Ecto neural progenitor cell (in vitro differentiated cells): ENCODE data around the gene TXLNA.
A peak's percentile ranks its signal among the peaks of the same experiment; 100 is the strongest.

Experiments
- DNase-seq: peaks from one replicate; pipeline ENCODE4 v3.0.0-alpha.2; 2018; ENCODE audit warnings: low spot score

TXLNA gene

DNA sequence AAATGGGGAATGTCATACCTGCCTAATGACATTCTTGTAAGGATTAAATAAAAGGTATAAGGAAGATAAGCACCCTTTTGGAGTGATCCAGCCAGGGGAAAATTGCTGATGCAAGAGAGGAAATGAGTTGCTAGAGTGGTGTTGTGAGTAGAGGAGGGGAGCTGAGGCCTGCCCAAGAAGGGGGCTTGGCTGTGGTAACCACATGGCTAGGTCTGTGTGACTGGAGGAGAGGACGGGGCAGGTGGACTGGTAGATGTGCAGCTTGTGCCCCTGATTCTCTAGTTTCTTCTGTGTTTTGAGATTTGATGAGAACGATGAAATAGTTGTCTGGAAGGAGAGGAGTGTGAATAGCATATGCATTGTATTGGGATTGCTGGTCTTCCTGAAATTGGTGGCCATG, 6.6 kb downstream of the TXLNA start:
- DNase-seq, result no peak

- DNase-seq, result no peak
These were observed 7.0 kb downstream of the TXLNA start for GRCh38 chr1:32186491-32186890.

DNA sequence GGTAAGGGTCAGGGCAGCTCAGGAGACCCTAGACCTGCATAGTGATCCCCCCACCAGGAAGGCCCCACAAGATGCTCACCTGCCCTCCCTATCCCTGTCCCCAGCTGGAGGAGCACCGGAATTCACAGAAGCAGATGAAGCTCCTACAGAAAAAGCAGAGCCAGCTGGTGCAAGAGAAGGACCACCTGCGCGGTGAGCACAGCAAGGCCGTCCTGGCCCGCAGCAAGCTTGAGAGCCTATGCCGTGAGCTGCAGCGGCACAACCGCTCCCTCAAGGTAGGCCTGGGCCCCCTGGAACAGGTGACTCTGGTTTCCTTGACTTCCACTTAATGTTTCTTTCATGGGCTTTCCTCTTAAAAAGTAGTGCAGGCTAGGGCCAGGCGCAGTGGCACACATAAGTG, 8.4 kb downstream of the TXLNA start:
- no peak for DNase-seq

GRCh38 chr1:32192220-32192948, 12.9 kb downstream of the TXLNA start:
- DNase-seq, result no peak

- DNase-seq, result no peak
These were observed 15.5 kb downstream of the TXLNA start for GRCh38 chr1:32194984-32195383.

- DNase-seq, result no peak
These were observed 16.1 kb downstream of the TXLNA start for GRCh38 chr1:32195531-32195930.

GRCh38 chr1:32195972-32196823, 16.7 kb downstream of the TXLNA start:
- DNase-seq, result no peak

DNA sequence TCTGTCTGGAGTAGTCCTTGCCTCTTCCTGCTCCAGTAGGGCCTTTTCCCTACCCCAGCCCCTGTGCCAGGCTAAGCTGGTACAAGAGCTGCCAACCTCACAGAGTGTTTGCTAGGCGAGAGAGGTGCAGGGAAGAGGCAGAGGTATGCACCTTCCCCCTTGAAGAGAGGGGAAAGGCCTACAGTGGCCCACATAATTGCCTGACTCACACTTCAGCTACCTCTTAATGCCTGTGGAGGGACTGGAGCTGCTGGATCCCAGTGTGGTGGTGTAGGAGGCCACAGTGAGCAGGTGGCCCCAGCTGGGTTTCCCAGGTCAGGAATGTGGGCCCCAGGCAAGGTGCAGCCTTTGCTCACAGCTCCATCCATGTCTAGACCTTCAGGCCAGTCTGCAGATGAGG, 17.6 kb downstream of the TXLNA start:
- no peak for DNase-seq

DNA sequence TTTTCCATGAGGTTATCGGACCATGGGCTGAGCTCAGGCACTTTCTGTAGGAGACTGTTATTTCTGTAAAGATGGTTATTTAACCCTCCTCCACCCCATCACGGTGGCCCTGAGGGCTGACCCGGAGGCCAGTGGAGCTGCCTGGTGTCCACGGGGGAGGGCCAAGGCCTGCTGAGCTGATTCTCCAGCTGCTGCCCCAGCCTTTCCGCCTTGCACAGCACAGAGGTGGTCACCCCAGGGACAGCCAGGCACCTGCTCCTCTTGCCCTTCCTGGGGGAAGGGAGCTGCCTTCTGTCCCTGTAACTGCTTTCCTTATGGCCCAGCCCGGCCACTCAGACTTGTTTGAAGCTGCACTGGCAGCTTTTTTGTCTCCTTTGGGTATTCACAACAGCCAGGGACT, 18.4 kb downstream of the TXLNA start:
- no peak for DNase-seq

GRCh38 chr1:32198237-32199042, 19.0 kb downstream of the TXLNA start:
- no peak for DNase-seq

DNA sequence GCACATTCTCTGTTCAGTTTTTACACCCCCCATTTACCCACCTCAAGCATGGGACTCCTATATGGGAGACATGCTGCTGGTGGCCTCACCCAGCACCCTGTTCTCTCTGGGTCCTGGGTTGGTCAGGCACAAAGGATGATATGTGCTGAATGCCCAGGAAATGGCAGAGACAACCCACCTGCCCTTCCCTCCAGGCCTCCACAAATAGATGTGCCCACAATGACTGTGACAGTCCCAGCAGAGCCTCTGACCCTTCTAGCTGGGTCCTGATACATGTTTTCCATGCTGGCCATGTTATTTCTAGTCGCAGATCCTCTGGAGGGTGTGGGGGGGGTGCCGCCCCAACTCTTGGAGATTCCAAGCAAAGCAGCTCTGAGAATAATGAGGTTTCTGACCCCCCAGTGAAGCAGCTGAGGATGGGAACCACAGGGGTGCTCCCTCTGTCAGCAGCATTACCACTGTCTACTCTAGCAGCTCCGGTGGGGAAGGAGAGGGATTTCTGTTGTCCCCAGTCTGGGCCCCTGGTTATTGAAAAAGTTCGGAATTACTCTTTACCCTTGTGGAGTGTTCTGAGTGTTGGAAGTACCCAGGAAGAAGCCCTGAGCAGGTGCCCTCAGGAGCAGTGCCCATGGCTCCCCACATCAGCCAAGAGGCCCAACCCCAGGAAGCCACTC, 19.7 kb downstream of the TXLNA start:
- DNase-seq, result no peak

GRCh38 chr1:32199717-32200072, 20.2 kb downstream of the TXLNA start:
- no peak for DNase-seq

- DNase-seq, result peak; percentile 84
These were observed 20.9 kb downstream of the TXLNA start, which contains the start of gene CCDC28B for GRCh38 chr1:32200226-32201010. CCDC28B (plus strand) TSS chr1:32200595; CDS start chr1:32201936, 1,341 bp downstream.

GRCh38 chr1:32201011-32201855, 21.8 kb downstream of the TXLNA start:
- DNase-seq, result peak; percentile 79

GRCh38 chr1:32204943-32205361, 25.5 kb downstream of the TXLNA start:
- DNase-seq, result no peak

GRCh38 chr1:32205401-32206370, 26.2 kb downstream of the TXLNA start, which contains the start of gene IQCC:
IQCC (plus strand) TSS chr1:32205671; CDS start chr1:32205682, 11 bp downstream.
- peak; percentile 90 for DNase-seq

DNA sequence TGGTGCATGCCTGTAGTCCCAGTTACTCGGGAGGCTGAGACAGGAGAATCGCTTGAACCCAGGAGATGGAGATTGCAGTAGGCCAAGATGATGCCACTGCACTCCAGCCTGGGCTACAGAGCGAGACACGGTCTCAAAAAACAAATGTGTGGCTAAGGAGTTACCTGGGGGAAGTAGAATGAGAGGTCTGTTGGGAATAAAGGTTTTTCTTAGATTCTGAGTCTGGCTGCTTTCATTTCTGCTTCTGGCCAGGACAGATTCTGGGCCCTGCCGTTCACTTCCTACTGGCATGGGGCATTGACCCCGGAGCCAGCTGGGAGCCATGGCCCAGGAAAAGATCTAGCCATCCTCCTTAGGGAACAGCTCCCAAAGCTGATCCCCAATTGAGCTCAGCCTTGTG, 29.0 kb downstream of the TXLNA start:
- no peak for DNase-seq

GRCh38 chr1:32208891-32209328, 29.4 kb downstream of the TXLNA start, which contains the start of gene DCDC2B:
DCDC2B (plus strand) TSS chr1:32209089; CDS start chr1:32209094, 5 bp downstream.
- no peak for DNase-seq
